A549 treated with Hydrocortisone at 1 μM for 4 hours (cell line): Measurements from ENCODE around the gene OR5C1. TPM values are rescaled to one million over a fixed set of nuclear protein-coding genes. Genes with fewer than 3 reads are reported as not detected.

Experiments used
- total RNA-seq: library from RNA; stranded (reverse); fragments of 200-300 nt; extraction: Qiagen RNA extraction; gene quantifications from 5 replicates; pipeline ENCODE4 v1.2.3, GENCODE V29; 2022

OR5C1 gene
- total RNA-seq, result not detected in 5 replicates

DNA sequence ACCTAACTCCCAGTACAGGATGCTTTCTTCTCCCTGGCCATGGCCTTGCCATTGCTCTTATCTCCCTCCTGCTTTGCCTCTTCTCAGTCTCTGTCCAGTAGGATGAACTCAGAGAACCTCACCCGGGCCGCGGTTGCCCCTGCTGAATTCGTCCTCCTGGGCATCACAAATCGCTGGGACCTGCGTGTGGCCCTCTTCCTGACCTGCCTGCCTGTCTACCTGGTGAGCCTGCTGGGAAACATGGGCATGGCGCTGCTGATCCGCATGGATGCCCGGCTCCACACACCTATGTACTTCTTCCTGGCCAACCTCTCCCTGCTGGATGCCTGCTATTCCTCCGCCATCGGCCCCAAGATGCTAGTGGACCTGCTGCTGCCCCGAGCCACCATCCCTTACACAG, at the start of gene OR5C1:
OR5C1 (plus strand) TSS at position 103 of the 400 bp plus-strand sequence; CDS start at position 103, 0 bp downstream.

DNA sequence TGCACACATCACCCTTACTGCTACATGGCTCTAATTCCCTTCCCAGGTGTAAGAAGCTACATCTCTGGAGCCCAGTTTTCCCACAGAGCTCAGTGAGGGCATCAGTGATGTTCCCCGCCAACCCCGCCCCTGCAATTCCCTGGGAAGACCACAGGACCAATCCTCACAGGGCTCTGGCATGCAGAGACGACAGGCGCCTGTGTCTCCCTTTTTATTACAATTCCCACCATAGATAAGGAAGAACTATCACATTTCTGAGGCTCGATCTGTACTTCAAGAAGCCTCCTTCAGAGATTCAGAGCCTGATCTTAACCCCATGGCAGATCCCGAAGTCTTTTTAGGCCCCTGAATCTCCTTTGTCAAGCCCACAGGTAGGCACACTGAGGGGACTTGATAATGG, 46.7 kb upstream of the OR5C1 start, which contains the start of gene OR1L6:
OR1L6 (plus strand) TSS at position 301 of the 400 bp plus-strand sequence. CDS start 7,545 bp downstream, outside the sequence.

DNA sequence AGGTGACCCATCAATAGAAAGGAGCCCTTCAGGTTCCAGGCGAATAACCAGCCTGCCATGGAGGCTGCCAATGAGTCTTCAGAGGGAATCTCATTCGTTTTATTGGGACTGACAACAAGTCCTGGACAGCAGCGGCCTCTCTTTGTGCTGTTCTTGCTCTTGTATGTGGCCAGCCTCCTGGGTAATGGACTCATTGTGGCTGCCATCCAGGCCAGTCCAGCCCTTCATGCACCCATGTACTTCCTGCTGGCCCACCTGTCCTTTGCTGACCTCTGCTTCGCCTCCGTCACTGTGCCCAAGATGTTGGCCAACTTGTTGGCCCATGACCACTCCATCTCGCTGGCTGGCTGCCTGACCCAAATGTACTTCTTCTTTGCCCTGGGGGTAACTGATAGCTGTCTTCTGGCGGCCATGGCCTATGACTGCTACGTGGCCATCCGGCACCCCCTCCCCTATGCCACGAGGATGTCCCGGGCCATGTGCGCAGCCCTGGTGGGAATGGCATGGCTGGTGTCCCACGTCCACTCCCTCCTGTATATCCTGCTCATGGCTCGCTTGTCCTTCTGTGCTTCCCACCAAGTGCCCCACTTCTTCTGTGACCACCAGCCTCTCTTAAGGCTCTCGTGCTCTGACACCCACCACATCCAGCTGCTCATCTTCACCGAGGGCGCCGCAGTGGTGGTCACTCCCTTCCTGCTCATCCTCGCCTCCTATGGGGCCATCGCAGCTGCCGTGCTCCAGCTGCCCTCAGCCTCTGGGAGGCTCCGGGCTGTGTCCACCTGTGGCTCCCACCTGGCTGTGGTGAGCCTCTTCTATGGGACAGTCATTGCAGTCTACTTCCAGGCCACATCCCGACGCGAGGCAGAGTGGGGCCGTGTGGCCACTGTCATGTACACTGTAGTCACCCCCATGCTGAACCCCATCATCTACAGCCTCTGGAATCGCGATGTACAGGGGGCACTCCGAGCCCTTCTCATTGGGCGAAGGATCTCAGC, 11.6 kb downstream of the OR5C1 start, which contains the start of gene OR1K1:
OR1K1 (plus strand) TSS at position 58 of the 995 bp plus-strand sequence; CDS start at position 58, 0 bp downstream.

Other genes with a start within 250 kb of the OR5C1 start
- not detected in 5 replicates for gene OR1N2, start 235.8 kb upstream of the OR5C1 start, total RNA-seq
- not detected in 5 replicates for gene OR1L8, start 205.5 kb upstream of the OR5C1 start, total RNA-seq
- gene OR1Q1, start 174.2 kb upstream of the OR5C1 start, total RNA-seq, result not detected in 5 replicates
- not detected in 5 replicates for gene OR1B1, start 131.3 kb upstream of the OR5C1 start, total RNA-seq
- gene OR1L1, start 127.2 kb upstream of the OR5C1 start, total RNA-seq, result not detected in 5 replicates
- not detected in 5 replicates for gene OR1L3, start 113.8 kb upstream of the OR5C1 start, total RNA-seq
- gene OR1L4, start 64.9 kb upstream of the OR5C1 start, total RNA-seq, result not detected in 5 replicates
- gene OR1L6, start 46.6 kb upstream of the OR5C1 start, total RNA-seq, result not detected in 5 replicates
- gene OR1K1, start 11.2 kb downstream of the OR5C1 start, total RNA-seq, result not detected in 5 replicates
- gene PDCL, start 39.7 kb downstream of the OR5C1 start, total RNA-seq, result 14.3 to 18.9 TPM (median 16.5 TPM) in 5 replicates
- gene RC3H2, start 116.4 kb downstream of the OR5C1 start, total RNA-seq, result 15.6 to 22.7 TPM (median 21.2 TPM) in 5 replicates
- 4.7 to 6.2 TPM (median 5.3 TPM) in 5 replicates for gene ZBTB6, start 124.4 kb downstream of the OR5C1 start, total RNA-seq
- gene ZBTB26, start 142.6 kb downstream of the OR5C1 start, total RNA-seq, result 1.2 to 2.3 TPM (median 2.0 TPM) in 5 replicates
- gene RABGAP1, start 152.1 kb downstream of the OR5C1 start, total RNA-seq, result 11.8 to 19.0 TPM (median 14.2 TPM) in 5 replicates
- gene GPR21, start 244.7 kb downstream of the OR5C1 start, total RNA-seq, result not detected in 5 replicates